Neuronal stem cell (in vitro differentiated cells): Measurements from ENCODE around the gene NFATC2.

ENCODE experiments used
- DNase-seq: peaks from one replicate; pipeline ENCODE4 v3.0.0-alpha.2; 2013; ENCODE audit warnings: low spot score
- H2AFZ ChIP-seq: one replicate; pipeline ENCODE4 v1.6.1; 2013; ENCODE audit warnings: mild to moderate bottlenecking, low read length, inconsistent platforms
- H2AK5ac ChIP-seq: 2 replicates; pipeline ENCODE4 v1.6.1; 2013; ENCODE audit warnings: low read depth, mild to moderate bottlenecking, inconsistent platforms, low read length, moderate library complexity, mixed read lengths
- H2BK120ac ChIP-seq: 2 replicates; pipeline ENCODE4 v1.6.1; 2013; ENCODE audit warnings: low read depth, mild to moderate bottlenecking, inconsistent platforms, low read length, moderate library complexity, mixed read lengths
- H2BK12ac ChIP-seq: one replicate; pipeline ENCODE4 v1.6.1; 2013; ENCODE audit warnings: low read length, inconsistent platforms
- H2BK15ac ChIP-seq: 2 replicates; pipeline ENCODE4 v1.6.1; 2013; ENCODE audit warnings: mild to moderate bottlenecking, low read length, inconsistent platforms, mixed read lengths
- H2BK5ac ChIP-seq: one replicate; pipeline ENCODE4 v1.6.1; 2013; ENCODE audit warnings: inconsistent platforms, mild to moderate bottlenecking, low read length, moderate library complexity
- H3K14ac ChIP-seq: one replicate; pipeline ENCODE4 v1.6.1; 2013; ENCODE audit warnings: low read length, inconsistent platforms
- H3K18ac ChIP-seq: 2 replicates; pipeline ENCODE4 v1.6.1; 2013; ENCODE audit warnings: low read length, inconsistent platforms
- H3K23ac ChIP-seq: 2 replicates; pipeline ENCODE4 v1.6.1; 2013; ENCODE audit warnings: low read depth, mild to moderate bottlenecking, mixed read lengths, low read length, inconsistent platforms; ENCODE audit not compliant: poor library complexity
- H3K27ac ChIP-seq: replicated peaks from 3 replicates; pipeline ENCODE4 v1.5.1; 2013; ENCODE audit warnings: low read length, inconsistent platforms
- H3K27me3 ChIP-seq, 3 experiments: 2 replicates each; pipeline ENCODE4 v1.6.1; 2013; ENCODE audit warnings: low read length in 3 of 3, mild to moderate bottlenecking in 2 of 3, inconsistent platforms in 1 of 3, low read depth in 1 of 3, mixed read lengths in 1 of 3, moderate library complexity in 1 of 3; ENCODE audit not compliant: control insufficient read depth in 3 of 3, insufficient read depth in 3 of 3
- H3K36me3 ChIP-seq, 2 donors: replicated peaks in 1 of 2; 2 replicates each; pipeline ENCODE4 v1.6.1; 2013; ENCODE audit warnings: low read length in 2 of 2; ENCODE audit not compliant: control insufficient read depth in 2 of 2, insufficient read depth in 2 of 2
- H3K4ac ChIP-seq: 2 replicates; pipeline ENCODE4 v1.6.1; 2013; ENCODE audit warnings: inconsistent platforms, mild to moderate bottlenecking, low read length, moderate library complexity
- H3K4me1 ChIP-seq, 2 donors: 1 replicate in 1 of 2; 2 replicates in 1 of 2; pipeline ENCODE4 v1.6.1; 2013; ENCODE audit warnings: low read length in 2 of 2, low read depth in 1 of 2; ENCODE audit not compliant: control insufficient read depth in 2 of 2, insufficient read depth in 1 of 2
- H3K4me2 ChIP-seq: one replicate; pipeline ENCODE4 v1.6.1; 2013; ENCODE audit warnings: mild to moderate bottlenecking, low read length, inconsistent platforms; ENCODE audit not compliant: insufficient read depth, poor library complexity, severe bottlenecking
- H3K4me3 ChIP-seq, 2 donors: 2 replicates each; pipeline ENCODE4 v1.5.1; 2013; ENCODE audit warnings: low read length in 2 of 2, mild to moderate bottlenecking in 2 of 2, inconsistent platforms in 1 of 2, moderate library complexity in 1 of 2
- H3K79me1 ChIP-seq: one replicate; pipeline ENCODE4 v1.6.1; 2013; ENCODE audit warnings: low read depth, mild to moderate bottlenecking, inconsistent platforms, low read length, moderate library complexity
- H3K9ac ChIP-seq: one replicate; pipeline ENCODE4 v1.6.1; 2013; ENCODE audit warnings: mild to moderate bottlenecking, low read depth, low read length, inconsistent platforms; ENCODE audit not compliant: poor library complexity
- H3K9me3 ChIP-seq, 2 donors: replicated peaks in 1 of 2; 2 replicates each; pipeline versions ENCODE3 to v1.6.1; 2013; ENCODE audit warnings: low read length in 2 of 2, mild to moderate bottlenecking in 2 of 2, inconsistent platforms in 1 of 2, low read depth in 1 of 2, mixed read lengths in 1 of 2, moderate library complexity in 1 of 2; ENCODE audit not compliant: control insufficient read depth in 2 of 2, insufficient read depth in 1 of 2
- H4K8ac ChIP-seq: one replicate; pipeline ENCODE4 v1.6.1; 2013; ENCODE audit warnings: low read depth, mild to moderate bottlenecking, inconsistent platforms, low read length, moderate library complexity
- H4K91ac ChIP-seq: one replicate; pipeline ENCODE4 v1.6.1; 2013; ENCODE audit warnings: low read length, low read depth, mild to moderate bottlenecking, inconsistent platforms; ENCODE audit not compliant: poor library complexity
- WGBS, 2 donors: extraction: QIAGEN DNeasy Blood & Tissue Kit; methylation state at CpG; one replicate each; pipeline ENCODE4 v1.1.7; 2013; ENCODE audit warnings: missing lambda C conversion rate in 2 of 2, mixed read lengths in 1 of 2; ENCODE audit not compliant: insufficient read length in 2 of 2, insufficient replicate concordance in 1 of 2; ENCODE audit errors: extremely low coverage in 2 of 2; 5-methylcytosine and 5-hydroxymethylcytosine counted together

The NFATC2 gene

GRCh38 chr20:51380401-51381385, 161.8 kb downstream of the NFATC2 start:
- H3K36me3 ChIP-seq = no peaks in the 10 kb centered on the region
- no peak overlapping the region for H3K27ac ChIP-seq
- H3K14ac ChIP-seq = no peak overlapping the region
- WGBS, 2 donors = no CpG with 5 or more reads among the region's 13 CpGs
- H4K8ac ChIP-seq = no peak overlapping the region
- no peak overlapping the region for H2BK120ac ChIP-seq
- H3K4me2 ChIP-seq = no peak overlapping the region
- H2AFZ ChIP-seq = no peak overlapping the region
- no peak overlapping the region for H2BK5ac ChIP-seq
- no peak overlapping the region for H3K4ac ChIP-seq
- no peaks in the 10 kb centered on the region for H3K79me1 ChIP-seq
- no peak overlapping the region for H3K23ac ChIP-seq
- H4K91ac ChIP-seq = no peak overlapping the region
- H3K4me3 ChIP-seq = no peak overlapping the region
- H3K9ac ChIP-seq = no peak overlapping the region
- DNase-seq = no peak
- peaks cover 2 to 5% of the 10 kb centered on the region in 2 donors for H3K4me1 ChIP-seq
- H3K9me3 ChIP-seq = no peaks in the 10 kb centered on the region
- H2BK12ac ChIP-seq = no peak overlapping the region
- H3K27me3 ChIP-seq = no peaks in the 10 kb centered on the region
- H2AK5ac ChIP-seq = no peak overlapping the region
- no peak overlapping the region for H2BK15ac ChIP-seq
- H3K18ac ChIP-seq = no peak overlapping the region

- Histone ChIP-seq H3K4ac (no peak overlapping the region), H3K14ac (no peak overlapping the region), H3K9me3 (no peaks in the 10 kb centered on the region), H4K8ac (no peak overlapping the region), H3K23ac (no peak overlapping the region), H2BK15ac (no peak overlapping the region), H2BK12ac (no peak overlapping the region), H3K36me3 (no peaks in the 10 kb centered on the region), H3K4me1 (peaks cover 2% of the 10 kb centered on the region in 2 donors), H3K27ac (no peak overlapping the region), H3K9ac (no peak overlapping the region), H2BK120ac (no peak overlapping the region), H2AFZ (no peak overlapping the region), H2AK5ac (no peak overlapping the region), H3K4me3 (no peak overlapping the region), H3K79me1 (no peaks in the 10 kb centered on the region), H3K27me3 (no peaks in the 10 kb centered on the region), H3K18ac (no peak overlapping the region), H2BK5ac (no peak overlapping the region), H4K91ac (no peak overlapping the region), H3K4me2 (no peak overlapping the region)
- no CpG with 5 or more reads among the region's 8 CpGs for WGBS, 2 donors
- no peak for DNase-seq
Observed at GRCh38 chr20:51379601-51380341, 162.7 kb downstream of the NFATC2 start.

GRCh38 chr20:51378171-51378928, 164.2 kb downstream of the NFATC2 start:
- Histone ChIP-seq H2BK5ac (no peak overlapping the region), H2BK120ac (no peak overlapping the region), H4K91ac (no peak overlapping the region), H2AK5ac (no peak overlapping the region), H3K18ac (no peak overlapping the region), H3K23ac (no peak overlapping the region), H2BK12ac (no peak overlapping the region), H2AFZ (no peak overlapping the region), H3K36me3 (no peaks in the 10 kb centered on the region), H3K4me3 (no peak overlapping the region), H3K27ac (no peak overlapping the region), H3K4me2 (no peak overlapping the region), H4K8ac (no peak overlapping the region), H3K4ac (no peak overlapping the region), H3K14ac (no peak overlapping the region), H3K79me1 (no peaks in the 10 kb centered on the region), H3K4me1 (peaks cover 0 to 2% of the 10 kb centered on the region in 2 donors), H3K27me3 (no peaks in the 10 kb centered on the region), H3K9me3 (no peaks in the 10 kb centered on the region), H3K9ac (no peak overlapping the region), H2BK15ac (peak overlapping the region; percentile 40)
- no CpG with 5 or more reads among the region's 19 CpGs for WGBS, 2 donors
- DNase-seq = no peak
